HCT116 (cell line): Measurements from ENCODE around the gene SUFU. TPM values are rescaled to one million over a fixed set of nuclear protein-coding genes. Genes with fewer than 3 reads are reported as not detected.

ENCODE experiments used
- ATAC-seq: fragments of 200-7000 bp; cut with Tn5 transposase; 2 replicates; pipeline ENCODE4 v1.9.1; 2020; ENCODE audit warnings: mild to moderate bottlenecking, moderate library complexity
- BruUV-seq: library from RNA; stranded (reverse); fragments of 400-500 nt; replicated peaks from 2 replicates; lab custom pipeline; 2021; lab: Mats Ljungman, UMichigan
- CTCF ChIA-PET: fragments of 300-600 bp; sonication (Branson Sonifier 250); formaldehyde crosslinking; loops from one replicate; lab custom pipeline; 2021; ENCODE audit warnings: antibody characterized with exemption; lab: Charles Lee
- POLR2A ChIA-PET: fragments of 300-600, 350-600 bp; sonication (Branson Sonifier 250); formaldehyde crosslinking; loops from one replicate; lab custom pipeline; 2021; ENCODE audit warnings: antibody characterized with exemption; lab: Charles Lee
- RAD21 ChIA-PET, 2 experiments: fragments of 300-600 bp; sonication (Branson Sonifier 250); formaldehyde crosslinking; loops; one replicate each; lab custom pipeline; 2023; ENCODE audit warnings: low total read pairs in 2 of 2; ENCODE audit not compliant: uncharacterized antibody in 2 of 2, unreplicated experiment in 2 of 2, low non-redundant PET in 1 of 2; lab: Charles Lee
- DNase-seq: peaks from one replicate; pipeline ENCODE4 v3.0.0-alpha.2; 2010; ENCODE audit warnings: low read depth, low spot score
- H2AFZ ChIP-seq: fragments of 200-600 bp; shearing (Covaris generic), sonication (generic); 2 replicates; pipeline ENCODE4 v1.6.1; 2017; ENCODE audit warnings: low read depth, mixed run types, mixed read lengths, antibody characterized with exemption, low read length; ENCODE audit not compliant: poor library complexity, severe bottlenecking
- H3K27ac ChIP-seq: 2 replicates; pipeline ENCODE4 v1.5.1; 2012; ENCODE audit warnings: low read depth, low read length
- H3K27me3 ChIP-seq: fragments of 200-600 bp; sonication (generic); 2 replicates; pipeline ENCODE4 v1.6.1; 2016; ENCODE audit warnings: mixed run types, low read length, mixed read lengths; ENCODE audit not compliant: insufficient read depth
- H3K36me3 ChIP-seq, 2 experiments: fragments of 200-500 bp in 1 of 2; fragments of 200-600 bp in 1 of 2; sonication (Bioruptor generic) in 1 of 2; sonication (generic) in 1 of 2; 2 replicates each; pipeline versions ENCODE4 v1.5.1 to v1.6.1; 2014 to 2016; ENCODE audit warnings: low read length in 2 of 2, inconsistent platforms in 1 of 2, mixed read lengths in 1 of 2, mixed run types in 1 of 2; ENCODE audit not compliant: insufficient read depth in 2 of 2, control insufficient read depth in 1 of 2
- H3K4me1 ChIP-seq, 2 experiments: fragments of 200-600 bp in 1 of 2; sonication (generic) in 1 of 2; 2 replicates each; pipeline versions ENCODE4 v1.5.1 to v1.6.1; 2012 to 2017; ENCODE audit warnings: low read length in 2 of 2, inconsistent platforms in 1 of 2, mild to moderate bottlenecking in 1 of 2, mixed read lengths in 1 of 2, mixed run types in 1 of 2, moderate library complexity in 1 of 2; ENCODE audit not compliant: insufficient read depth in 2 of 2, control insufficient read depth in 1 of 2
- H3K4me2 ChIP-seq: fragments of 200-600 bp; sonication (generic); 2 replicates; pipeline ENCODE4 v1.6.1; 2017; ENCODE audit warnings: mixed run types, low read length, mixed read lengths
- H3K4me3 ChIP-seq, 2 experiments: fragments of 200-600 bp in 1 of 2; sonication (generic) in 1 of 2; replicated peaks in 1 of 2; 2 replicates each; pipeline ENCODE4 v1.5.1; 2011 to 2016; ENCODE audit warnings: low read length in 2 of 2, control low read depth in 1 of 2, low read depth in 1 of 2, mild to moderate bottlenecking in 1 of 2, mixed read lengths in 1 of 2, mixed run types in 1 of 2
- H3K79me2 ChIP-seq: fragments of 200-600 bp; sonication (generic); 2 replicates; pipeline ENCODE4 v1.6.1; 2017; ENCODE audit warnings: mild to moderate bottlenecking, mixed run types, low read length, moderate library complexity, mixed read lengths; ENCODE audit not compliant: insufficient read depth
- H3K9ac ChIP-seq: fragments of 200-600 bp; sonication (generic); 2 replicates; pipeline ENCODE4 v1.6.1; 2016; ENCODE audit warnings: low read length, mixed read lengths
- H3K9me2 ChIP-seq: fragments of 200-600 bp; sonication (generic), shearing (Covaris generic); 2 replicates; pipeline ENCODE4 v1.6.1; 2017; ENCODE audit warnings: mixed run types, mild to moderate bottlenecking, moderate library complexity; ENCODE audit not compliant: insufficient read depth
- H3K9me3 ChIP-seq, 2 experiments: fragments of 200-500 bp in 1 of 2; fragments of 200-600 bp in 1 of 2; sonication (Bioruptor generic) in 1 of 2; sonication (generic) in 1 of 2; 2 replicates each; pipeline ENCODE4 v1.6.1; 2014 to 2017; ENCODE audit warnings: low read length in 2 of 2, mixed read lengths in 2 of 2, inconsistent platforms in 1 of 2, low read depth in 1 of 2, mild to moderate bottlenecking in 1 of 2, mixed run types in 1 of 2, moderate library complexity in 1 of 2; ENCODE audit not compliant: control insufficient read depth in 1 of 2, insufficient read depth in 1 of 2
- H4K20me1 ChIP-seq: fragments of 200-600 bp; sonication (generic), shearing (Covaris generic); 2 replicates; pipeline ENCODE4 v1.6.1; 2017; ENCODE audit warnings: mixed run types, mild to moderate bottlenecking, moderate library complexity; ENCODE audit not compliant: insufficient read depth
- CBX3 ChIP-seq: IDR thresholded peaks from 2 replicates; pipeline ENCODE4 v1.6.1; 2012; ENCODE audit warnings: low read depth
- CEBPB ChIP-seq: IDR thresholded peaks from 2 replicates; pipeline ENCODE4 v1.6.1; 2012; ENCODE audit warnings: low read depth
- CTCF ChIP-seq, 3 experiments: fragments of 200-600 bp in 1 of 3; sonication (generic) in 1 of 3; IDR thresholded peaks in 2 of 3; conservative IDR thresholded peaks in 1 of 3; 2 replicates each; pipeline ENCODE4 v1.5.1; 2012 to 2017; ENCODE audit warnings: low read depth in 2 of 3, low read length in 2 of 3, antibody characterized with exemption in 1 of 3, borderline replicate concordance in 1 of 3, control low read depth in 1 of 3, mild to moderate bottlenecking in 1 of 3, mixed read lengths in 1 of 3, mixed run types in 1 of 3, moderate library complexity in 1 of 3; ENCODE audit not compliant: insufficient read depth in 1 of 3
- EGR1 ChIP-seq: IDR thresholded peaks from 2 replicates; pipeline ENCODE4 v1.6.1; 2012; ENCODE audit warnings: low read depth
- ELF1 ChIP-seq: IDR thresholded peaks from 2 replicates; pipeline ENCODE4 v1.6.1; 2012; ENCODE audit warnings: low read depth, borderline replicate concordance
- EZH2phosphoT487 ChIP-seq: fragments of 200-600 bp; IDR thresholded peaks from 2 replicates; pipeline ENCODE4 v1.6.1; 2018; ENCODE audit warnings: antibody characterized with exemption, borderline replicate concordance
- FOSL1 ChIP-seq: IDR thresholded peaks from 2 replicates; pipeline ENCODE4 v1.6.1; 2012; ENCODE audit warnings: low read depth
- JUND ChIP-seq: IDR thresholded peaks from 2 replicates; pipeline ENCODE4 v1.6.1; 2012
- MAX ChIP-seq: IDR thresholded peaks from 2 replicates; pipeline ENCODE4 v1.6.1; 2012
- POLR2A ChIP-seq: IDR thresholded peaks from 2 replicates; pipeline ENCODE4 v1.7.0; 2011; ENCODE audit warnings: borderline replicate concordance; ENCODE audit not compliant: insufficient read depth, insufficient read length; ENCODE audit errors: extremely low read depth
- POLR2AphosphoS5 ChIP-seq: IDR thresholded peaks from 2 replicates; pipeline ENCODE4 v1.6.1; 2011; ENCODE audit warnings: mild to moderate bottlenecking, low read depth, low read length, moderate library complexity
- RAD21 ChIP-seq: IDR thresholded peaks from 2 replicates; pipeline ENCODE4 v1.6.1; 2012; ENCODE audit warnings: low read depth, mild to moderate bottlenecking
- SIN3A ChIP-seq: IDR thresholded peaks from 2 replicates; pipeline ENCODE4 v1.6.1; 2012; ENCODE audit warnings: low read depth
- SP1 ChIP-seq: IDR thresholded peaks from 2 replicates; pipeline ENCODE4 v1.6.1; 2012; ENCODE audit warnings: low read depth
- TCF7L2 ChIP-seq: IDR thresholded peaks from 2 replicates; pipeline ENCODE4 v1.7.0; 2011; ENCODE audit warnings: borderline replicate concordance, inconsistent platforms; ENCODE audit not compliant: insufficient read depth, insufficient read length; ENCODE audit errors: extremely low read depth
- ZFX ChIP-seq: fragments of 450-650 bp; IDR thresholded peaks from 2 replicates; pipeline ENCODE4 v1.6.1; 2017
- ZNF274 ChIP-seq: fragments of 200-500 bp; sonication (Bioruptor generic); IDR thresholded peaks from 2 replicates; pipeline ENCODE4 v1.6.1; 2014; ENCODE audit warnings: mild to moderate bottlenecking, low read depth, low read length, inconsistent platforms
- intact Hi-C: fragments of 100-400 bp; cut with micrococcal nuclease; formaldehyde crosslinking; loops from 2 replicates; pipeline ENCODE4 v1.10.0; 2022
- total RNA-seq: library from RNA; stranded (reverse); gene quantifications from one replicate; pipeline ENCODE4 v1.2.1, GENCODE V29; 2021; ENCODE audit not compliant: unreplicated experiment
- TF ChIP-seq, protein P1 (sequence below): IDR thresholded peaks from 2 replicates; pipeline ENCODE4 v1.6.1; 2012; ENCODE audit warnings: low read depth

SUFU gene
- total RNA-seq, 1 experiment from 2014 or later, result 18.8 TPM

DNA sequence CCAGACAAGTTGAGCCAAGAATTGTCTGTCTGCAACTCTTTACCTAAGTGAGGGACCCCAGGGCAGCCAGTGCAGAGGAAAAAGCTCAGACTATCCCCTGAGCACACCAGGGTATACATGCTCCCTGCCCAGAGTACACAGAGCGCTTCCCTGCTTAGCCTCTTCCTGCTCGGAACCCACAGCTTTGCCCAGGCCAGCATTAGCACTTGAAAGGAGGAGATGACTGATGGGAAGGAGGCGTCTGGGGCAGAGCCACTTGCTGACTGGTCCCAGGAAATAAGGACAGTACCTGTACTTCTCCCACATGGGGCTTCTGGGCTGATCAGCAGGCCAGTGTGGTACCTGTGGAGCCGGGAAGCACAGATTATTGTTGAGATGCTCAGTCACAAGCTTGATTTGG is 92.1 kb downstream of the SUFU start:
- Histone ChIP-seq H3K4me3 (no peak overlapping the region), H3K9me2 (no peaks in the 10 kb centered on the region), H2AFZ (no peak overlapping the region), H3K36me3 (peaks cover 0 to 3% of the 10 kb centered on the region in 2 experiments; a peak in 1 of 4 replicates), H3K4me2 (peak overlapping the region; percentile 4; the same call in 1 of the 2 replicates), H3K4me1 (peaks cover 7 to 25% of the 10 kb centered on the region in 2 experiments; a peak in 3 of 4 replicates), H3K27me3 (no peaks in the 10 kb centered on the region), H3K9ac (no peak overlapping the region), H3K9me3 (no peaks in the 10 kb centered on the region), H3K27ac (no peak overlapping the region), H3K79me2 (no peaks in the 10 kb centered on the region), H4K20me1 (no peaks in the 10 kb centered on the region)
- CTCF ChIA-PET, result interaction anchor here (0.9 to 2.4 kb wide), 12 partner anchors 9 to 365 kb away, joined by 3 to 20 read pairs (median 4); partner anchors contain the start of gene ACTR1A
- TF ChIP-seq MAX (no peak), TCF7L2 (no peak), POLR2AphosphoS5 (no peak), ZFX (no peak), RAD21 (no peak), CEBPB (no peak), EGR1 (no peak), POLR2A (no peak), CTCF (IDR thresholded peaks at IDR 0.05 in 2 of 3, conservative IDR thresholded peaks at IDR 0.05 in 1 of 3; ENCODE audit: borderline replicate concordance in 1 of 3, insufficient read depth in 1 of 3, low read depth in 2 of 3, low read length in 2 of 3) (no peak), JUND (no peak), SP1 (no peak), EZH2phosphoT487 (no peak), FOSL1 (no peak), SIN3A (no peak), ELF1 (no peak), CBX3 (no peak), ZNF274 (no peak)
- TF ChIP-seq, protein P1, sequence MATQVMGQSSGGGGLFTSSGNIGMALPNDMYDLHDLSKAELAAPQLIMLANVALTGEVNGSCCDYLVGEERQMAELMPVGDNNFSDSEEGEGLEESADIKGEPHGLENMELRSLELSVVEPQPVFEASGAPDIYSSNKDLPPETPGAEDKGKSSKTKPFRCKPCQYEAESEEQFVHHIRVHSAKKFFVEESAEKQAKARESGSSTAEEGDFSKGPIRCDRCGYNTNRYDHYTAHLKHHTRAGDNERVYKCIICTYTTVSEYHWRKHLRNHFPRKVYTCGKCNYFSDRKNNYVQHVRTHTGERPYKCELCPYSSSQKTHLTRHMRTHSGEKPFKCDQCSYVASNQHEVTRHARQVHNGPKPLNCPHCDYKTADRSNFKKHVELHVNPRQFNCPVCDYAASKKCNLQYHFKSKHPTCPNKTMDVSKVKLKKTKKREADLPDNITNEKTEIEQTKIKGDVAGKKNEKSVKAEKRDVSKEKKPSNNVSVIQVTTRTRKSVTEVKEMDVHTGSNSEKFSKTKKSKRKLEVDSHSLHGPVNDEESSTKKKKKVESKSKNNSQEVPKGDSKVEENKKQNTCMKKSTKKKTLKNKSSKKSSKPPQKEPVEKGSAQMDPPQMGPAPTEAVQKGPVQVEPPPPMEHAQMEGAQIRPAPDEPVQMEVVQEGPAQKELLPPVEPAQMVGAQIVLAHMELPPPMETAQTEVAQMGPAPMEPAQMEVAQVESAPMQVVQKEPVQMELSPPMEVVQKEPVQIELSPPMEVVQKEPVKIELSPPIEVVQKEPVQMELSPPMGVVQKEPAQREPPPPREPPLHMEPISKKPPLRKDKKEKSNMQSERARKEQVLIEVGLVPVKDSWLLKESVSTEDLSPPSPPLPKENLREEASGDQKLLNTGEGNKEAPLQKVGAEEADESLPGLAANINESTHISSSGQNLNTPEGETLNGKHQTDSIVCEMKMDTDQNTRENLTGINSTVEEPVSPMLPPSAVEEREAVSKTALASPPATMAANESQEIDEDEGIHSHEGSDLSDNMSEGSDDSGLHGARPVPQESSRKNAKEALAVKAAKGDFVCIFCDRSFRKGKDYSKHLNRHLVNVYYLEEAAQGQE, result no peak
- RAD21 ChIA-PET, result no interaction called here
- POLR2A ChIA-PET, result no interaction called here
- intact Hi-C loops, result loop anchor here (5.0 kb wide), 1 partner anchor 94 kb away; the partner anchor contains the start of genes ACTR1A and SUFU
- no TSS peak for BruUV-seq
- DNase-seq (no peak), ATAC-seq (peak; percentile 24)
